Astrocyte (in vitro differentiated cells and primary cell): ENCODE data around the gene STXBP5.

Experiments
- EZH2 ChIP-seq: IDR thresholded peaks from 2 replicates; pipeline ENCODE4 v1.6.1; 2012; ENCODE audit warnings: mild to moderate bottlenecking, low read length, inconsistent platforms; ENCODE audit not compliant: insufficient read depth
- TF ChIP-seq, protein P1 (sequence below): IDR thresholded peaks from 2 replicates; pipeline ENCODE4 v1.5.1; 2011; ENCODE audit warnings: low read depth, mild to moderate bottlenecking, inconsistent platforms, low read length, moderate library complexity; ENCODE audit not compliant: insufficient read depth

DNA sequence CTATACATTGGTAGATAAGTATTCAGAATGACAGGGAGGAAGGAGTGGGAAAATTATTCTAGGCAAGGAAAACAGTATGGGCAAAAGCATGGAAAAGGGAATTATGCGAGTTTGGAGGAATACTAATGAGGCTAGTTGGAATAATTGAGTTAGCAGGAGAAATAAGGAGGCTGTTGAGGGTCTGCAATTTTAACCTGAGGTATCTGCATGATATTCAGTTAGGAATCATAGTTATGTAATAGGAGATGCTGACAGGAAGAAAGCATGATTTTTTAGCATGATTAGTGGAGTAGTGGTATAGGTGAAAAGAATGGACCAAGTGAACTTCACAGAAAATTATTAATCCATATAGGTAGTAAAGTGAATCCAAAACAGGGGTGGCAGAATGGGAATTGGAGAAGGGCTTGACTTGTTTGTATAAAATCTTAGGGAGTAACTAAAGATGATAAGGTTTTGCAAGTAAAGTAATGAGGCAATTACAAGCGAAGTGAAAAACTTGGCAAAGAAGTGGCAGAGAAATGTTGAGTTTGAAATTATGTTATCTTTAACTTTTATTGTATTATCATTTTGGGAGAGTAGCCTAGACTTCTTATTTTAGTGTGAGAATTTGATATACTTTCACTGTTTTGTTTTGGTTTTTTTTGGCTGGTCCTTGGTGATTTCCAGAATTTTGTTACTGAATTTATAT, 5.7 kb downstream of the STXBP5 start:
- TF ChIP-seq, protein P1, sequence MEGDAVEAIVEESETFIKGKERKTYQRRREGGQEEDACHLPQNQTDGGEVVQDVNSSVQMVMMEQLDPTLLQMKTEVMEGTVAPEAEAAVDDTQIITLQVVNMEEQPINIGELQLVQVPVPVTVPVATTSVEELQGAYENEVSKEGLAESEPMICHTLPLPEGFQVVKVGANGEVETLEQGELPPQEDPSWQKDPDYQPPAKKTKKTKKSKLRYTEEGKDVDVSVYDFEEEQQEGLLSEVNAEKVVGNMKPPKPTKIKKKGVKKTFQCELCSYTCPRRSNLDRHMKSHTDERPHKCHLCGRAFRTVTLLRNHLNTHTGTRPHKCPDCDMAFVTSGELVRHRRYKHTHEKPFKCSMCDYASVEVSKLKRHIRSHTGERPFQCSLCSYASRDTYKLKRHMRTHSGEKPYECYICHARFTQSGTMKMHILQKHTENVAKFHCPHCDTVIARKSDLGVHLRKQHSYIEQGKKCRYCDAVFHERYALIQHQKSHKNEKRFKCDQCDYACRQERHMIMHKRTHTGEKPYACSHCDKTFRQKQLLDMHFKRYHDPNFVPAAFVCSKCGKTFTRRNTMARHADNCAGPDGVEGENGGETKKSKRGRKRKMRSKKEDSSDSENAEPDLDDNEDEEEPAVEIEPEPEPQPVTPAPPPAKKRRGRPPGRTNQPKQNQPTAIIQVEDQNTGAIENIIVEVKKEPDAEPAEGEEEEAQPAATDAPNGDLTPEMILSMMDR: no peak
- TF ChIP-seq EZH2: no peak
